PC-3 (cell line): ENCODE measurements around the gene C17orf67.

ENCODE experiments used
- CTCF ChIP-seq: fragments of 300-600 bp; sonication (generic); conservative IDR thresholded peaks from 2 replicates; pipeline ENCODE4 v1.5.1; 2017; ENCODE audit warnings: antibody characterized with exemption, low read depth, mild to moderate bottlenecking, low read length
- EZH2 ChIP-seq: fragments of 300-600 bp; sonication (generic); IDR thresholded peaks from one replicate; pipeline ENCODE4 v1.6.1; 2017; ENCODE audit warnings: antibody characterized with exemption, mild to moderate bottlenecking, low read length; ENCODE audit not compliant: unreplicated experiment
- EZH2phosphoT487 ChIP-seq: fragments of 300-600 bp; sonication (generic); IDR thresholded peaks from 2 replicates; pipeline ENCODE4 v1.6.1; 2018; ENCODE audit warnings: mild to moderate bottlenecking, antibody characterized with exemption, low read length, borderline replicate concordance

DNA sequence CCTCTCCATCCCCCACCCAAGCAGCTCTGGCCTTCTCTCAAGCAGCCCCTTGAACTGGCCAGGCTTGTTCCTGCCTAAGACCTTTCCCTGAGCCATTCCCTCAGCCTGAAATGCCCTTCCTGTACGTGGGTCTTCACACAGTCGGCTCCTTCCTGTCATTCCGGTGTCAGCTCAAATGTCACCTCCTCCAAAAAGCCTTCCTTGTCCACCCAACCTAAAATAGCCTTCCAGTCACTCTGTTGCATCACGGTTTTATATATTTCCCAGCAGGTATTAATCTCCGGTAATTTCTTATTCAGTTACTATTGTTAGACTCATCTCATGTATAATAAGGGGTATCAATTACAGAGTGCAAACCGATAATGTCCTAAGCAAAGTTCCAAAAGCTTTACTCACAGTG is 51.8 kb downstream of the C17orf67 start:
- TF ChIP-seq CTCF (no peak), EZH2 (no peak), EZH2phosphoT487 (no peak)
